Peyer's patch (tissue), 4 donors: ENCODE results near the gene PRPF6.

ENCODE experiments used
- CTCF ChIP-seq, 6 experiments: fragments of 450-650 bp in 4 of 6; fragments of 200-600 bp in 2 of 6; sonication (generic) in 1 of 6; IDR thresholded peaks; one replicate each; pipeline ENCODE4 v1.5.1; 2017 to 2019; ENCODE audit warnings: antibody characterized with exemption in 6 of 6, mild to moderate bottlenecking in 3 of 6, moderate library complexity in 1 of 6
- POLR2A ChIP-seq, 2 donors: fragments of 450-650 bp; IDR thresholded peaks; one replicate each; pipeline ENCODE4 v1.5.1; 2017; ENCODE audit warnings: antibody characterized with exemption in 2 of 2, mild to moderate bottlenecking in 2 of 2, moderate library complexity in 2 of 2

GRCh38 chr20:63935447-63935846, 45.5 kb upstream of the PRPF6 start:
- no peak for TF ChIP-seq CTCF (IDR thresholded peaks at IDR 0.05)
- TF ChIP-seq POLR2A (IDR thresholded peaks at IDR 0.05), result no peak
